ENCODE measurements around the gene RBPMS2. TPM values are rescaled to one million over a fixed set of nuclear protein-coding genes. Genes with fewer than 3 reads are reported as not detected.

The RBPMS2 gene
- total and polyA plus RNA-seq, 2 donors (not counting 1 experiment from before 2014, with no cell fraction given), result 0.47 to 0.63 TPM

GRCh38 chr15:64706011-64706911, 69.1 kb downstream of the RBPMS2 start:
- DNase-seq (no peak), ATAC-seq (ENCODE audit: low read depth) (no peak)
- H2AFZ ChIP-seq (ENCODE audit: insufficient read depth, low read depth, low read length, poor library complexity, severe bottlenecking), result no peak overlapping the region
- H3K9ac ChIP-seq (ENCODE audit: low read length), result no peak overlapping the region
- ChIA-PET POLR2A (interaction anchor here (0.7 kb wide), 1 partner anchor 16 kb away, joined by 3 read pairs; no protein-coding TSS in a partner anchor), CTCF (interaction anchor here (1.4 kb wide), 1 partner anchor 19 kb away, joined by 4 read pairs; no protein-coding TSS in a partner anchor)
- no peak overlapping the region for H3K4me3 Mint-ChIP-seq
- TF ChIP-seq CTCF (IDR thresholded peaks at IDR 0.05) (no peak), EZH2 (IDR thresholded peaks at IDR 0.05; ENCODE audit: borderline replicate concordance, insufficient read depth, low read depth, low read length, poor library complexity, severe bottlenecking) (no peak)
- H3K4me3 ChIP-seq (ENCODE audit: control extremely low read depth in 1 of 5, extremely low read depth in 1 of 5, insufficient read depth in 1 of 5, low read depth in 2 of 5, low read length in 4 of 5), result no peak overlapping the region
- H3K4me1 ChIP-seq (ENCODE audit: control insufficient read depth in 2 of 2, insufficient read depth in 2 of 2, low read length in 2 of 2), result peaks cover 19 to 21% of the 10 kb centered on the region in 2 donors
- no peaks in the 10 kb centered on the region for H3K27me3 ChIP-seq (replicated peaks in 1 of 4; ENCODE audit: control extremely low read depth in 1 of 4, control insufficient read depth in 3 of 4, insufficient read depth in 4 of 4, low read length in 3 of 4)
- intact Hi-C loops (cut with micrococcal nuclease), result no loop called here
- H3K27me3 Mint-ChIP-seq, result no peaks in the 10 kb centered on the region
- no peaks in the 10 kb centered on the region for H3K9me3 ChIP-seq (ENCODE audit: control extremely low read depth in 1 of 3, control insufficient read depth in 2 of 3, insufficient read depth in 1 of 3, low read length in 2 of 3)
- H3K4me2 ChIP-seq (replicated peaks; ENCODE audit: low read depth, low read length, poor library complexity, severe bottlenecking), result no peak overlapping the region
- peaks cover 18% of the 10 kb centered on the region for H3K79me2 ChIP-seq (ENCODE audit: control insufficient read depth, insufficient read depth, low read length)
- H3K9me3 Mint-ChIP-seq (ENCODE audit: insufficient read depth), result no peaks in the 10 kb centered on the region
- H4K20me1 ChIP-seq (ENCODE audit: control insufficient read depth, insufficient read depth, low read length, poor library complexity, severe bottlenecking), result peaks cover 13% of the 10 kb centered on the region
- H3K36me3 ChIP-seq (replicated peaks in 1 of 2; ENCODE audit: control extremely low read depth in 1 of 2, control insufficient read depth in 1 of 2, extremely low read depth in 1 of 2, insufficient read depth in 2 of 2, low read length in 1 of 2), result no peaks in the 10 kb centered on the region
- no peak overlapping the region for H3K27ac ChIP-seq (ENCODE audit: low read length in 2 of 2)
- peak overlapping the region; percentile 4 for H3K27ac Mint-ChIP-seq
- WGBS (ENCODE audit: insufficient coverage), result 94% methylated on average over 4 of the region's 10 CpGs
- H3K4me1 Mint-ChIP-seq, result peaks cover 24% of the 10 kb centered on the region

- POLR2A ChIA-PET, result interaction anchor here (1.1 to 1.5 kb wide), 2 partner anchors 9 to 542 kb away, joined by 3 read pairs; partner anchors contain the start of gene PPIB
Measured at GRCh38 chr15:64705006-64705405, 70.4 kb downstream of the RBPMS2 start.

More at GRCh38 chr15:64705006-64705405, 70.4 kb downstream of the RBPMS2 start:
- intact Hi-C loops (cut with micrococcal nuclease), result no loop called here
- CTCF ChIA-PET, result interaction anchor here (1.9 to 3.0 kb wide), 2 partner anchors 18 to 23 kb away, joined by 8 to 14 read pairs; no protein-coding TSS in a partner anchor
- 100% methylated on average over 1 of the region's 3 CpGs for WGBS (ENCODE audit: insufficient coverage)
- Mint-ChIP-seq H3K27me3 (no peaks in the 10 kb centered on the region), H3K4me1 (peaks cover 36% of the 10 kb centered on the region), H3K4me3 (no peak overlapping the region), H3K9me3 (ENCODE audit: insufficient read depth) (no peaks in the 10 kb centered on the region), H3K27ac (no peak overlapping the region)
- peaks cover 31% of the 10 kb centered on the region for H3K79me2 ChIP-seq (ENCODE audit: control insufficient read depth, insufficient read depth, low read length)
- peaks cover 31 to 34% of the 10 kb centered on the region in 2 donors for H3K4me1 ChIP-seq (ENCODE audit: control insufficient read depth in 2 of 2, insufficient read depth in 2 of 2, low read length in 2 of 2)
- H3K36me3 ChIP-seq (replicated peaks in 1 of 2; ENCODE audit: control extremely low read depth in 1 of 2, control insufficient read depth in 1 of 2, extremely low read depth in 1 of 2, insufficient read depth in 2 of 2, low read length in 1 of 2), result peaks cover 2 to 5% of the 10 kb centered on the region in 2 experiments
- no peak for DNase-seq
- no peak overlapping the region for H2AFZ ChIP-seq (ENCODE audit: insufficient read depth, low read depth, low read length, poor library complexity, severe bottlenecking)
- H3K27me3 ChIP-seq (replicated peaks in 1 of 4; ENCODE audit: control extremely low read depth in 1 of 4, control insufficient read depth in 3 of 4, insufficient read depth in 4 of 4, low read length in 3 of 4), result no peaks in the 10 kb centered on the region
- H3K9me3 ChIP-seq (ENCODE audit: control extremely low read depth in 1 of 3, control insufficient read depth in 2 of 3, insufficient read depth in 1 of 3, low read length in 2 of 3), result no peaks in the 10 kb centered on the region
- H3K4me3 ChIP-seq (ENCODE audit: control extremely low read depth in 1 of 5, extremely low read depth in 1 of 5, insufficient read depth in 1 of 5, low read depth in 2 of 5, low read length in 4 of 5), result no peak overlapping the region
- H3K9ac ChIP-seq (ENCODE audit: low read length), result no peak overlapping the region
- peaks cover 16% of the 10 kb centered on the region for H4K20me1 ChIP-seq (ENCODE audit: control insufficient read depth, insufficient read depth, low read length, poor library complexity, severe bottlenecking)
- H3K27ac ChIP-seq (ENCODE audit: low read length in 2 of 2), result no peak overlapping the region
- TF ChIP-seq EZH2 (IDR thresholded peaks at IDR 0.05; ENCODE audit: borderline replicate concordance, insufficient read depth, low read depth, low read length, poor library complexity, severe bottlenecking) (no peak), CTCF (IDR thresholded peaks at IDR 0.05) (no peak)
- no peak overlapping the region for H3K4me2 ChIP-seq (replicated peaks; ENCODE audit: low read depth, low read length, poor library complexity, severe bottlenecking)
- ATAC-seq (ENCODE audit: low read depth), result no peak

All from B cell (primary cell).